ENCODE measurements around the gene AAR2.

The AAR2 gene

GRCh38 chr20:36218380-36219064, 17.8 kb upstream of the AAR2 start:
- DNase-seq, result no peak

- DNase-seq, result no peak
These were observed 16.5 kb upstream of the AAR2 start for GRCh38 chr20:36219671-36220220.

GRCh38 chr20:36225666-36226065, 10.6 kb upstream of the AAR2 start:
- DNase-seq, result no peak

DNA sequence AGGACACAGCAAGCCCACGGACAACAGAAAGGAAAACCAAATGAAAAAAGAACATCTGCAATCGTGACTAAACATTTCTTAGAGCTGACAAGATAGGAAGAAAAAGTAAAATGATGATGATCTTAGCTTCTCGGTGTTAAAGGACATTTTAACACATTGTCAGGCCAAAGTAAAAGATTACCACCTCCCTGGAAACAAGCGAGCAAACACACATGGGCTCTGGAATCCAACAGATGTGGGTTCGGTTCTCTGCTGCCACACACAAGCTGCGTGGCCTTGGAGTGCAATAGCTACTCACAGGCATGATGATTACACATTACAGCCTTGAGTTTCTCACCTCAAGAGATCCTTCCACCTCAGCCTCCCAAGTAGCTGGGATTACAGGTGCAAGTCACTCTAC, 7.5 kb upstream of the AAR2 start:
- no peak for DNase-seq

- no peak for DNase-seq
These were observed 6.3 kb upstream of the AAR2 start for GRCh38 chr20:36230019-36230418.

DNA sequence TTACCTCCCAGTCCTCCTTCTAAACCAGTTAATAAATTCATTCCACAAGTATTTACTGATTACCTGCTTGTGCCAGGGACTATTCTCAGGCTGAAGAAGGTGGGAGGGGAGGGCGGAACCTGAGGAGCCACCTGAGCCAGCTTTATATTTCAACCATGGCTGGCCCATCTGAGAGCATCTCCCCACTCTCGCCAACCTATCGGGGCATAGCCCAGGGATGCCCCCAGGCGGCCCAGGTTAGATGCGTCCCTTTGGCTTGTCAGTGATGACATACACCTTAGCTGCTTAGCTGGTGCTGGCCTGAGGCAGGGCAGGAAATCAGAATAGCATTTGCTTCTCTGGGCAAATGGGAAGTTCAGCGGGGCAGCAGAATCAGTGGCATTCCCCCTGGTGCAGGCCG, 4.9 kb upstream of the AAR2 start:
- DNase-seq, result no peak

DNA sequence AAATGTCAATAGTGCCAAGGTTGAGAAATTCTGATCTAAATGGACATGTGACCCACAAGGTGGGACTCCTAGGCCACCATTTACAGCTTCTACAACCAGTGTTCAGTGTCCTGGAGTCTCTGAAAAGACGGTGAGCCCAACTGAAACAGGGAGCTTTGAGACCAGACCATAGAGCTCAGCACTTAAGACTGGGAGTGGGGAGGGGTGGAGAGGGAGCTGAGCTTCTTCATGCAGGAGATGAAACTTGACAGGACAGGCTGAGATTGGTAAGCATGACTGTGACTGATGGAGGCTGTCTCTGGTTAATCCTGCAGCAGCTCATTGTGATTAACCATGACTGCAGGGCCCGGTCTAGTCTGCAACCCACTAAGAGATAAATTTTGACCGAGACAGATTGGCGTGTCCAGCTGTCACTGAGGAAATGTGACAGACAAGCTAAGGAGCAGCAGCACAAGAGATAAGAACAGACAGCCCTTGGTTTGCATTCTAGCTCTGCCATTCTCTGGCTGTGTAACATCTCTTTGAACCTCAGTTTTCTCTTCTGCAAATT, 1.4 kb upstream of the AAR2 start:
- DNase-seq, result no peak

GRCh38 chr20:36236786-36237121, 476 bp downstream of the AAR2 start:
- no peak for DNase-seq

DNA sequence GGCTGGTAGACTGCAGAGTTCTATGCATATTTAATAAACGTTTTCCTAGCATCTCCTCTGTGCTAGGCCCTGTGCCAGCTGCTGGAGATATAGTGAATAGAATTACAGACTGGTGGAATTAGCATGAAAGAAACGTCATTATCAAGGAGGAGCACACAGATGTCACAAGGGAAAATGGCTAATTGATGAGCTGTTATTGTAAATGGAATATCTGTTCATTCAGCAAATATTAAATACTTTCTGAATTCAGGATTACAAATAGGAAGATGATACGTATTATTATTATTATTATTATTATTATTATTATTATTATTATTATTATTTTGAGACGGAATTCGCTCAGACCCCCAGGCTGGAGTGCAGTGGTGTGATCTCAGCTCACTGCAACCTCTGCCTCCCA, 1.2 kb downstream of the AAR2 start:
- no peak for DNase-seq

- no peak for DNase-seq
These were observed 1.9 kb downstream of the AAR2 start for GRCh38 chr20:36238153-36238552.

- no peak for DNase-seq
These were observed 2.5 kb downstream of the AAR2 start for GRCh38 chr20:36238760-36239159.

DNA sequence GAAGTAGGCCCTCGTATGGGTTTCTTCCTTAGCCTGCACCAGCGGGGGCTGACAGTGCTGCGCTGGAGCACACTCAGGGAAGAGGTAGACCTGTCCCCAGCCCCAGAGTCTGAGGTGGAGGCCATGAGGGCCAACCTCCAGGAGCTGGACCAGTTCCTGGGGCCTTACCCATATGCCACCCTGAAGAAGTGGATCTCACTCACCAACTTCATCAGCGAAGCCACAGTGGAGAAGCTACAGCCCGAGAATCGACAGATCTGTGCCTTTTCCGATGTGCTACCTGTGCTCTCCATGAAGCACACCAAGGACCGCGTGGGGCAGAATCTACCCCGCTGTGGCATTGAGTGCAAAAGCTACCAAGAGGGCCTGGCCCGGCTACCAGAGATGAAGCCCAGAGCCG, 3.8 kb downstream of the AAR2 start:
- DNase-seq, result no peak

DNA sequence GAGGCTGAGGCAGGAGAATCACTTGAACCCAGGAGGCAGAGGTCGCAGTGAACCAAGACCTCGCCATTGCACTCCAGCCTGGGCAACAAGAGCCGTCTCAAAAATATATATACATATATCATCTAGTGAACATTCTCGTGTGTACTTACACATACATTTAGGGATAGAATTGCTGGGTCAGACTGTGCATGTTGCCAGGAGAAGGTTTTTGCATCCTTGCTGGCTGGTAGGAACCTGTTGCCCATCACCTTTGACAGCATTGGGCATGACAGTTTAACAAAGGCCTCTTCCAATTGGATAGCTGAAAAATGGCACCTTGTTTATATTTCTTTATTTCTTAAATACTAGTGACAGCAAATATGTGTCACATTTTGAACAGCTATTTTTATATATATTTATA, 5.4 kb downstream of the AAR2 start:
- no peak for DNase-seq

DNA sequence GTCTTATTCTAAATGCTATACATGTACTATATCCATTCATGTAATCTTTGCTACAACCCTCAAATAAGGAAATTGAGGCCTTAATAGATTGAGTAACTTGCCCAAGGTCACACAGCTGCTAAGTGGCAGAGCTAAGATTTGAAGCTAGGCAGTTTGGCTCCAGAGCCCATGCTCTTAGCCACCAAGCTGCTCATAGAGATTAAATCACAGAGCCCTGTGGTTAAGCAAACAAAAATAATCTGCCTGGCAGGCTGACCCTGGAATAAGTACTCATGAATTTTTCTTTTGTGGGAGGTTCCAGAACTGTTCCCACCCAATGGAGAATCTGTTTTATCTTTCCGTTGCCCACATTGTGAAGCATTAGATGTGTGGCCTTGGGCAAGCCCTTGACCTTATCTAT, 7.4 kb downstream of the AAR2 start:
- no peak for DNase-seq

DNA sequence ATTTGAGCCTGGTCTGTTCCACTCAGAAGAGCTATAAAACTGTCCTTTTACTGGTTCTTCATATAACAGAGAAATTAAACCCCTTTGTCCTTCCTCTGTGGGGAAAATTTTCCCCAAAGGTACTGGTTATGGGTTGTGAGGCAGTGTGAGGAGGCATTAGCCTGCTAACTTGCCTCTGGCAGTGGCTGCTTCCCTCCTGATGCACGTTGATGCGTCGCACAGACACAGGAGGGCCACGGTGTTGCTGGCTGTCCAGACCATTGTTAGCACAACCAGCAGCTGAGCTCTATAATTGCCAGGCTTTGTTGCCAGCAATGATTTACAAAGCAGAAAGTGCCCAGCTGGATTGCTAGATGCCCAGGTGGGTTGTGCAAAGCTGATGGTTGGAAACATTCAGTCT, 10.1 kb downstream of the AAR2 start:
- DNase-seq, result peak; percentile 90

DNA sequence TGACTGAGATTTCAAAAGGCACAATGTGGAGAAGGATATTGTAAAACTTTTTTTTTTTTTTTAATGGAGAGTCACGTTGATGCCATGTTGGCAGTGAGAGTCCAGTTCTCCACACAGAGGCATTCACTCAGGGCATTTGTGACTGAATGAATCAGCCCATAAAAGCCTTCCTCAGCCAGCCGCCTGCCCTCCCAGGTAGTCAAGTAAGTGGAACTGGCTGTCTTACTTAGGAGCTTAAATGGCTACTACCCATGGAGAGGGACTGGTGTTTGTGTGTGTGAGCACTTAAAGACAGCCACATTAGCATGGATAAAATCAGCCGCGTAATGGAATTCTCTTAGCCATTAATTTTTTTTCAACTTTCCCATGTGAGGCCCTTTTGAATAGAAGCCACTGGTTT, 12.6 kb downstream of the AAR2 start:
- DNase-seq, result no peak

- DNase-seq, result no peak
These were observed 13.2 kb downstream of the AAR2 start for GRCh38 chr20:36249450-36249849.

DNA sequence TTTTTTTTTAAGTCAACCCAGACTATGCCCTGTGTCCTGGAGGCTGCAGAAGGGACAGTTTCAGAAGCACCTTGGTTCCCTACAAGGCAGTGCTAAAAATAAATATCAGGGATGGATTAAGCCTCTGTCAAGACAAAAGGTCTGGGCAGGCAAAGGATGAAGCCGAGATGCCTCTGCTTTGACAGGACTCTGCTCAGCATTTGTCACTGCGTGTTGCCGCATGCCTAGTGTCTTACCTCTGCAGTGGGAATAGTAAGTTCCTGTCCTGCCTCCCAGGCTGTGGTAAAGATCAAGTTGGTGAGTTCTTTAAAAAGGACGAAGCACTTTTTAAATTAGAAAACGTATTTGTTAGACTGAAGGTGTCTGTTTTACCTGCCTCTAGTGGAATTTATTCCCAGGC, 15.1 kb downstream of the AAR2 start:
- no peak for DNase-seq

- DNase-seq, result no peak
These were observed 16.2 kb downstream of the AAR2 start for GRCh38 chr20:36252511-36252910.

DNA sequence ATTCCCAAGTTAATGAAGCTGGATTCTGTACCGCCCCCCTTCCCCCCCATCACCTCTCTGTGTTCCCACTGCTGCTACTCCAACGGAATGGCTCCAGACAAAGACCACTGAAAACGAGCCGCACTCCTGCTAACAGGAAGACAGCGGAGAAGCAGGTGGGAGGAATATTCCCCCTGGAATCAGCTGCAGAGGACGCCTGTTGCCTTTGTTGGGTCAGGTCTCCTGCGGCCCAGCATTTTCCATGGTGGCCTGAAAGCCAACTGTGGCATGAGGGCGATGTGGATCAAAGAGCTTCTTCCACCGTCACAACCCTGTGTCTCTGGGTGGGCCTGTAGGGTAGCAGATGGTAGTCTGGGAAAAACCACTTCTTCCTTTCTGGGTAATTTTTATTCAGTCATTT, 16.8 kb downstream of the AAR2 start:
- no peak for DNase-seq

DNA sequence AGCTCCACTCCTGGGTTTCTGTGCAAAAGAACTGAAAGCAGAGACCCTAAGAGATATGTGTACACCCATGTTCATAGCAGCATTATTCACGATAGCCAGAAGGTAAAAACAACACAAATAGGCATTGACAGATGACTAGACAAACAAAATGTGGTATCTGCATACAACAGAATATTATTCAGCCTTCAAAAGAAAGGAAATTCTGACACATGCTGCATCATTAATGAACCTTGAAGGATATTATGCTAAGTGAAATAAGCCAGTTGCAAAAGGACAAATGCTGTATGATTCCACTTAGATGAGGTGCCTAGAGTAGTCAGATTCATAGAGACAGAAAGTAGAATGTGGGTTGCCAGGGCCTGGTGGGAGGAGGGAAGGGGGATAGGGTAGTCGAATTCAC, 17.8 kb downstream of the AAR2 start:
- no peak for DNase-seq

GRCh38 chr20:36255445-36255844, 19.2 kb downstream of the AAR2 start:
- DNase-seq, result no peak

DNA sequence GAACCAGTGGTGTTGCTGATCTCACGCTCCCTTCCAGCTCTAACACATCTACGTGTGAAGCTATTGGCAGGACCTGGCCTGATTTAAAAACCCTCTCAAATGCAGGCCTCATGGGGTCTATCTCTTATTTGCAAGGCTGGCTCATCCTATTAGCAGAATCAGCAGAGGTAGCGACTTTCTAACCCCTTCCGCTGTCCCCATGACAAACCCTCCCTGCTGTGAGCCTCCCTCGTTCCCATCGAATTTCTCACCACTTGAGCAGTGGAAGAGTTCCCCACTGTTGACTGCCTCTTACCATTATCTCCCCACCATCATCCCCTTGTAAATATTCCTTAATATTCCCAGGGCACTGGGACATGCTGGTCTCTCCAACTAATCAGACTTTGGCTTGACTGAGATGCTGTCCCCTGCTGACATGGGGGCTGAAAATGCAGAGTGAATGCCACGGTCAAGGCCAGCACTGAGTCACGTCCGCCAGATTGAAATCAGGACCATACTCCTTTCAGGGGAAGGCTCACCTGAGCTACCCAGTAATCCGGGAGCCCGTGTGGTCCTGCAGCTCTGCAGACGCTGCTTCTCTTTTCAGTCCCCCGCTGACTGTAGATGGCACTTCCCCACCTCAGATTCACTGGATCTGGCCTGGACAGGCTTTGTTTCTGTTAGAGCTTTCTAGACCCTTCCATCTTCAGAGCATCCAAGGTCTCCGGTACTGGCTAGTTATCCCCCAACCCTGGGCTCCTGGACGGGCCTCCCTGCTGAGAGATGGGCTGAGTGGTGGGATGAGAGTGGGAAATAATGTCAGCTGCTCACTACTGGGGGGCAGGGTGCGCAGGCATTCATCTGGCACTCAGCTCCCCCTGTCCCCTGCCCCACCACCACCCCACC, 23.1 kb downstream of the AAR2 start:
- no peak for DNase-seq

DNA sequence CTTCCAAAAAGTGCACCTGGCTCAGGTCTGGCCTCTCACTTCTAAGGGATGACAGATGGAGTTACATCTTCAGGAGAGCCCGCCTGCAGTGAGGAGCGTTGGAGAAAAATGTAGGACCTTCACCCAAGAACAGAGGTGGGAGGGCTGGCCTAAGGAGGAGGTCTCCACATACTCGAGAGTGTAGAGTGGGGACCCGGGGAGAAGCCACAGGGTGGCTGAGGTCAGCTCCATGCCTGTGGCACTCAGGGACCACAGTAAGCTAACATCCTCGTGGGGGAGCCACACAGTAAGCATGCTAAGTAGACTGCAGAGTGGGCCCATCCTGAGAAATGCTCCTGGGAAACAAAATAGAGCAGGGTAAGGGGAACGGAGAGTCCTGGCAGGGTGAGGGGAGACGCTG, 24.0 kb downstream of the AAR2 start:
- no peak for DNase-seq

All from COR-L47 (cell line).